ENCODE measurements around the gene ARHGDIA. TPM values are rescaled to one million over a fixed set of nuclear protein-coding genes. Genes with fewer than 3 reads are reported as not detected.
A peak's percentile ranks its signal among the peaks of the same experiment; 100 is the strongest.

ARHGDIA gene
- total and polyA plus RNA-seq, 2 of the 8 experiments (the other 6 are each of a cell fraction or from before 2014, with no cell fraction given): 62.4 to 217 TPM

- H2BK20ac ChIP-seq (ENCODE audit: low read length): no peak within 1 kb of the TSS
- DNase-seq (ENCODE audit: low read depth in 1 of 2, low spot score in 2 of 2) (peak in 1 of 2 experiments; percentile 83), FAIRE-seq (no peak)
- H2BK15ac ChIP-seq (ENCODE audit: low read length): no peak within 1 kb of the TSS; the same call in 1 of the 2 replicates
- peaks cover 15 to 41% of the 10 kb centered on the region in 2 experiments for H4K20me1 ChIP-seq (replicated peaks in 1 of 2; ENCODE audit: control insufficient read depth in 1 of 2, insufficient read depth in 2 of 2, low read length in 2 of 2)
- peaks cover 11 to 43% (median 28%) of the 10 kb centered on the region in 4 experiments for H3K36me3 ChIP-seq (ENCODE audit: control insufficient read depth in 2 of 4, insufficient read depth in 4 of 4, low read length in 3 of 4)
- H3K56ac ChIP-seq (replicated peaks; ENCODE audit: insufficient read length, low read depth, low read length): no peak within 1 kb of the TSS
- H3K4me1 ChIP-seq (replicated peaks in 1 of 4; ENCODE audit: control insufficient read depth in 3 of 4, insufficient read depth in 4 of 4, low read length in 3 of 4): peaks cover 0 to 13% (median 5%) of the 10 kb centered on the region in 4 experiments; a peak in 6 of 7 replicates
- no peaks in the 10 kb centered on the region for H3K9me3 ChIP-seq (ENCODE audit: insufficient read depth in 2 of 2, low read depth in 1 of 2, low read length in 1 of 2)
- no peak within 1 kb of the TSS for H4K5ac ChIP-seq (ENCODE audit: insufficient read length, low read depth, low read length)
- CTCF ChIA-PET (ENCODE audit: partially characterized antibody): interaction anchor here (1.0 to 2.2 kb wide), 6 partner anchors 7 to 113 kb away, joined by 3 to 7 read pairs (median 4); partner anchors contain the start of gene ARHGDIA
- H3K9ac ChIP-seq (replicated peaks in 1 of 4; ENCODE audit: extremely low read depth in 1 of 4, low read depth in 3 of 4, low read length in 3 of 4): peak within 1 kb of the TSS; percentile 5 to 87 (median 58)
- 4% methylated on average over 32 of the region's 94 CpGs; no CpG with 5 or more reads in 1 of the 2 experiments for WGBS, 2 experiments (ENCODE audit: extremely low coverage in 1 of 2, insufficient coverage in 1 of 2, insufficient read length in 1 of 2, insufficient replicate concordance in 2 of 2, low coverage in 1 of 2, low lambda C conversion rate in 2 of 2, missing lambda C conversion rate in 1 of 2)
- H2AFZ ChIP-seq (ENCODE audit: low read length): no peak within 1 kb of the TSS
- H4K91ac ChIP-seq (replicated peaks; ENCODE audit: insufficient read length, low read length): no peak within 1 kb of the TSS
- H3K79me2 ChIP-seq (ENCODE audit: control insufficient read depth in 1 of 2, insufficient read depth in 2 of 2, low read length in 2 of 2): peaks cover 7 to 50% of the 10 kb centered on the region in 2 experiments; a peak in 3 of 4 replicates
- H2AK5ac ChIP-seq (ENCODE audit: low read depth, low read length): no peak within 1 kb of the TSS
- H2BK120ac ChIP-seq (replicated peaks; ENCODE audit: low read depth, low read length): no peak within 1 kb of the TSS
- peaks cover 5% of the 10 kb centered on the region for H3K23me2 ChIP-seq (ENCODE audit: low read depth, low read length)
- H3K27ac ChIP-seq (ENCODE audit: low read depth, low read length): peak within 1 kb of the TSS; percentile 18; the same call in 1 of the 2 replicates
- H4K8ac ChIP-seq (ENCODE audit: extremely low read depth, insufficient read depth, low read length): peak within 1 kb of the TSS; percentile 60
- peaks cover 24% of the 10 kb centered on the region for H3K79me1 ChIP-seq (ENCODE audit: low read depth, low read length)
- H3K4me2 ChIP-seq (ENCODE audit: insufficient read depth in 1 of 2, low read depth in 2 of 2, low read length in 2 of 2): peak within 1 kb of the TSS; percentile 71 to 87
- POLR2A ChIA-PET (ENCODE audit: partially characterized antibody): interaction anchor here (0.6 to 8.7 kb wide), 14 partner anchors 9 to 275 kb away, joined by 3 to 135 read pairs (median 4); partner anchors contain the start of genes MAFG and PYCR1
- peak within 1 kb of the TSS; percentile 64 to 90 (median 75) for H3K4me3 ChIP-seq (ENCODE audit: extremely low read depth in 1 of 4, insufficient read depth in 2 of 4, low read depth in 3 of 4, low read length in 4 of 4)
- H2BK12ac ChIP-seq (ENCODE audit: low read depth, low read length): 0 out of 2 replicates have a peak within 1 kb of the TSS, but pooled peaks have one; percentile 23
- H3K23ac ChIP-seq (ENCODE audit: insufficient read length): no peak within 1 kb of the TSS
- H3K4ac ChIP-seq (replicated peaks; ENCODE audit: insufficient read length, low read depth, low read length): no peak within 1 kb of the TSS
- H2BK5ac ChIP-seq (ENCODE audit: low read depth, low read length): no peak within 1 kb of the TSS
- no peaks in the 10 kb centered on the region for H3K27me3 ChIP-seq (replicated peaks in 1 of 4; ENCODE audit: control insufficient read depth in 3 of 4, extremely low read depth in 1 of 4, insufficient read depth in 3 of 4, low read length in 3 of 4)
- no peak within 1 kb of the TSS for H3K18ac ChIP-seq (ENCODE audit: extremely low read depth, low read length)
- H3K14ac ChIP-seq (ENCODE audit: insufficient read length): no peak within 1 kb of the TSS
- peak; percentile 74; the same call in 1 of the 2 replicates for TF ChIP-seq GABPA (IDR thresholded peaks at IDR 0.05; ENCODE audit: borderline replicate concordance, insufficient read depth, low read length)
- TF ChIP-seq HDAC2 (IDR thresholded peaks at IDR 0.05; ENCODE audit: borderline replicate concordance in 1 of 2, low read depth in 2 of 2, low read length in 2 of 2): peak in 1 of 2 experiments; percentile 71; a peak in 1 of 4 replicates
- no peak for TF ChIP-seq GTF2F1 (IDR thresholded peaks at IDR 0.05; ENCODE audit: borderline replicate concordance, low read depth, low read length)
- TF ChIP-seq YY1 (IDR thresholded peaks at IDR 0.05; ENCODE audit: low read depth, low read length): peak; percentile 63; the same call in 1 of the 2 replicates
- peak; percentile 60 for TF ChIP-seq TAF1 (IDR thresholded peaks at IDR 0.05; ENCODE audit: low read depth, low read length)
- peak; percentile 9 for TF ChIP-seq TAF7 (optimal IDR thresholded peaks at IDR 0.05; ENCODE audit: borderline replicate concordance, low read depth, low read length)
- peak; percentile 66 for TF ChIP-seq NRF1 (IDR thresholded peaks at IDR 0.05; ENCODE audit: low read depth, low read length)
- peak; percentile 66 for TF ChIP-seq POLR2AphosphoS5 (IDR thresholded peaks at IDR 0.05; ENCODE audit: low read depth, low read length)
- TF ChIP-seq KDM4A (IDR thresholded peaks at IDR 0.05; ENCODE audit: low read depth, low read length, severe bottlenecking): peak; percentile 71
These were observed 46.6 kb upstream of the ARHGDIA start, which contains the start of gene SIRT7 for GRCh38 chr17:81917565-81918332. Gene SIRT7, minus strand, starts transcription at chr17:81918176. Its CDS starts 45 bp downstream, at chr17:81918131.
